Osteocyte (in vitro differentiated cells): ENCODE measurements around the gene CHKA. TPM values are rescaled to one million over a fixed set of nuclear protein-coding genes. Genes with fewer than 3 reads are reported as not detected.

Source experiments
- DNase-seq: peaks from one replicate; pipeline ENCODE4 v3.0.0; 2021; ENCODE audit warnings: mixed read lengths; ENCODE audit not compliant: unreplicated experiment; ENCODE audit errors: extremely low spot score
- H3K27ac Mint-ChIP-seq: one replicate; pipeline ENCODE4 v1.8.0; 2021; ENCODE audit warnings: mild to moderate bottlenecking, mixed read lengths; ENCODE audit not compliant: unreplicated experiment
- H3K27me3 Mint-ChIP-seq: one replicate; pipeline ENCODE4 v1.8.0; 2021; ENCODE audit warnings: mixed read lengths; ENCODE audit not compliant: unreplicated experiment
- H3K36me3 Mint-ChIP-seq: one replicate; pipeline ENCODE4 v1.8.0; 2021; ENCODE audit warnings: mixed read lengths; ENCODE audit not compliant: unreplicated experiment
- H3K4me1 Mint-ChIP-seq: one replicate; pipeline ENCODE4 v1.8.0; 2021; ENCODE audit warnings: mixed read lengths; ENCODE audit not compliant: unreplicated experiment
- H3K4me3 Mint-ChIP-seq: one replicate; pipeline ENCODE4 v1.8.0; 2021; ENCODE audit warnings: mild to moderate bottlenecking, moderate library complexity, mixed read lengths; ENCODE audit not compliant: unreplicated experiment
- H3K9me3 Mint-ChIP-seq: one replicate; pipeline ENCODE4 v1.8.0; 2021; ENCODE audit warnings: mixed read lengths; ENCODE audit not compliant: unreplicated experiment
- total RNA-seq: library from RNA; stranded (reverse); gene quantifications from 2 replicates; pipeline ENCODE4 v1.2.1, GENCODE V29; 2021
- TF ChIP-seq, protein P1 (sequence below): fragments of 200-600 bp; sonication (generic); IDR thresholded peaks from 2 replicates; pipeline ENCODE4 v1.5.0; 2021; ENCODE audit warnings: antibody characterized with exemption, mild to moderate bottlenecking, moderate library complexity

CHKA gene
- total RNA-seq, 1 donor from 2014 or later = 38.0 TPM

DNA sequence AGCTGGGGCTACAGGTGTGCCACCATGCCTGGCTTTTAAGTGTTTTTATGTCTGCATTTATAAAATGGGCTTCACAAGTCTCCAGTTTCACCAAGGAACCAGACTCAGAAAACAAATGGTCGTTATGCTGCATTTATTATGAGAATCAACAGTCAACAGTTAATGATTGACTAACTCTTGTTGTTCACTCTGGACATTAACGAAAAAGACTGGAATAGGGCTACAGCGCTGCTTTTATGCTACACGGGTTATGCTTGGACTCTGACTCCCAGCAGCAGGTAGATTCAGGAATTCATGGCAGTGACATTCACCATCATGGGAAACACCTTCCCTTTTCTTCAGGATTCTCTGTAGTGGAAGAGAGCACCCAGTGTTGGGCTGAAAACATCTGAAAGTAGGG, 44.4 kb upstream of the CHKA start:
- H3K27me3 Mint-ChIP-seq = no peaks in the 10 kb centered on the region
- TF ChIP-seq, protein P1, sequence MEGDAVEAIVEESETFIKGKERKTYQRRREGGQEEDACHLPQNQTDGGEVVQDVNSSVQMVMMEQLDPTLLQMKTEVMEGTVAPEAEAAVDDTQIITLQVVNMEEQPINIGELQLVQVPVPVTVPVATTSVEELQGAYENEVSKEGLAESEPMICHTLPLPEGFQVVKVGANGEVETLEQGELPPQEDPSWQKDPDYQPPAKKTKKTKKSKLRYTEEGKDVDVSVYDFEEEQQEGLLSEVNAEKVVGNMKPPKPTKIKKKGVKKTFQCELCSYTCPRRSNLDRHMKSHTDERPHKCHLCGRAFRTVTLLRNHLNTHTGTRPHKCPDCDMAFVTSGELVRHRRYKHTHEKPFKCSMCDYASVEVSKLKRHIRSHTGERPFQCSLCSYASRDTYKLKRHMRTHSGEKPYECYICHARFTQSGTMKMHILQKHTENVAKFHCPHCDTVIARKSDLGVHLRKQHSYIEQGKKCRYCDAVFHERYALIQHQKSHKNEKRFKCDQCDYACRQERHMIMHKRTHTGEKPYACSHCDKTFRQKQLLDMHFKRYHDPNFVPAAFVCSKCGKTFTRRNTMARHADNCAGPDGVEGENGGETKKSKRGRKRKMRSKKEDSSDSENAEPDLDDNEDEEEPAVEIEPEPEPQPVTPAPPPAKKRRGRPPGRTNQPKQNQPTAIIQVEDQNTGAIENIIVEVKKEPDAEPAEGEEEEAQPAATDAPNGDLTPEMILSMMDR = no peak
- DNase-seq = no peak
- peaks cover 53% of the 10 kb centered on the region for H3K36me3 Mint-ChIP-seq
- H3K9me3 Mint-ChIP-seq = no peaks in the 10 kb centered on the region
- no peaks in the 10 kb centered on the region for H3K4me1 Mint-ChIP-seq
- no peak overlapping the region for H3K4me3 Mint-ChIP-seq
- no peak overlapping the region for H3K27ac Mint-ChIP-seq

DNA sequence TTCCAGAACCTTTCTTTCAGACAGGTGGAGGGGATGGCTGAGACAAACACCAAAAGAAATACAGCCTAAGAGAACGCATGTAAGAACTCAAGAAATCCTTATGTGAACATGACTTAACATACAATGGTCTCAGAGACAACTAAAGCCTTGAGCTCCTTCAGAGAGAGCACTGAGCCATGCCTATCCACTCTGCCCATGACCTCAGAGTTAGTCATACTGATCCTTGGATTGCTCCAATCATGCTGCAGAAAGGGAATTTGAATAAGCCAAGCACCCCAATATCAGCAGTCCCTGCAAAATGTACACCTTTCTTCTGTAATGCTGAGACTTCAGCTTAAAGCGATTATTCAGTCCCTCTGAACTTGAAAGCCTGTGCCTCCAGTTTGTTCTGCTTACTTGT, 43.2 kb upstream of the CHKA start:
- Mint-ChIP-seq H3K27ac (no peak overlapping the region), H3K4me3 (no peak overlapping the region), H3K4me1 (peaks cover 4% of the 10 kb centered on the region), H3K27me3 (no peaks in the 10 kb centered on the region), H3K36me3 (peaks cover 48% of the 10 kb centered on the region), H3K9me3 (no peaks in the 10 kb centered on the region)
- TF ChIP-seq, protein P1 = no peak
- DNase-seq = no peak

DNA sequence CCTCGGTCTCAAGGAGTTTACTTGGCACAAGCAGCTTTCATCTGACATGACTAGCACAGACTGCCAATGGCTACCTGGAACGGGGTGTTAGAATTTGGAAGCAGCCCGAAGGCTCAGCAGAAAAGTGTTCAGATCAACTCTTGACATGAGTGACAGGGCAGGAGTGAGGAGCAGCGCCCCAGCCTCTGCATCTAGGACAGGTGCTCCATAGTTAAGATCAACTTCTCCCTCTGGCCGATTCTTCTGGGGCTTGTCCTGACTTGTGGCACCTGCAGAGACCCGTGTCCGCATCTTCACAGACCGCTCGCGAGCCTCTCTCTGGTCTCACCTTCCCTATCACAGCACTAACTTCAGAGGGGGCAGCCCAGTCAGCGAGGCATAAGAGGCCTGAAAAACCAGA, 42.5 kb upstream of the CHKA start:
- DNase-seq = peak; percentile 56
- Mint-ChIP-seq H3K36me3 (peaks cover 52% of the 10 kb centered on the region), H3K27me3 (no peaks in the 10 kb centered on the region), H3K4me3 (no peak overlapping the region), H3K4me1 (peaks cover 4% of the 10 kb centered on the region), H3K27ac (no peak overlapping the region), H3K9me3 (no peaks in the 10 kb centered on the region)
- TF ChIP-seq, protein P1 = no peak

DNA sequence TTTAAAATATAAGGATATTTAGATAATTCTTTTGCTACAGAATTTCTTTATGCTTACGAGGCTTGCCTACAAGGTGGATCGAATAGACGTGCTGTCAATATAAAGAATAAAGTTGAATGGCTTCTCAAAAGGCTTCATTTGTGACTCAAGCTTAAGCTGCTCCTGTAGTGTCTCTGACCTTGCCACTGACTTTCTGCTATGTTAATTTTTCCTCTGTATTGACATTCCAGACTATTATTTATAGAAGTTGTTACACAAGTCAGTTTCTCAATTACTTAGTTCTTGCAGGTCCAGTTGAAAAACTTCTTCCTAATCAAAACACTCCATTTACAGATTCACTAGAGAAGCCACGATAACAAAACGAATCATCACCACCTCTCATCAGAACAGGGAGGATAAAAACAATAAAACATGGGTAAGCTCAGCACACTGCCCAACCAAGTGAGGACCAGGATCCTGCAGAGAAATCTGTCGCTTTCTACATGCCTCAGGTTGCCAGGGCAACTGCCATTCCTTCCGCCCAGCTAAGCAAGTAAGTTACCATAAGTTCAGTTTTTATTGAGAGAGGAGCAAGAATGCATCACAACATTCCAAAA, 39.0 kb upstream of the CHKA start:
- no peak overlapping the region for H3K4me3 Mint-ChIP-seq
- TF ChIP-seq, protein P1 = no peak
- no peaks in the 10 kb centered on the region for H3K9me3 Mint-ChIP-seq
- no peak for DNase-seq
- H3K4me1 Mint-ChIP-seq = peaks cover 4% of the 10 kb centered on the region
- H3K27me3 Mint-ChIP-seq = no peaks in the 10 kb centered on the region
- peaks cover 58% of the 10 kb centered on the region for H3K36me3 Mint-ChIP-seq
- no peak overlapping the region for H3K27ac Mint-ChIP-seq

DNA sequence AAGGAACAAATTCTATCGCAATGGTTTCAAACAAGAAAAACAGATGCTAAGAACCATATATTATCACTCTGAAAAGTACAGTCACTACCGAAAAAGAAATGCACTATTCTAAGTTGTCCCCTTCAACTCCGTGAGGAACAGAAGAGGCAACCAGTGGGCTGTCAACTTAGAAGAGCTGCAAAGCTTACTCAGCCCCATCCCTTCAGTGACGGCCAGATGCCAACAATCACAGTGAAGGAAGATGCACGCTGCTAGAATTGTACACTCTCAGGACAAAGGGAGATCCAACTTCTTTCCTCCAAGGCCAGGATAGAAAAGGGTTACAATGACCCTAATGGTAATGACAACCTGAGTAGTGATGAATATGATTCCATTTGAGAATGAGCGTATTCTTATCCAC, 38.5 kb upstream of the CHKA start:
- no peak for DNase-seq
- Mint-ChIP-seq H3K4me3 (no peak overlapping the region), H3K36me3 (peaks cover 63% of the 10 kb centered on the region), H3K27ac (no peak overlapping the region), H3K27me3 (no peaks in the 10 kb centered on the region), H3K9me3 (no peaks in the 10 kb centered on the region), H3K4me1 (peaks cover 4% of the 10 kb centered on the region)
- TF ChIP-seq, protein P1 = no peak
